Thyroid gland (tissue), 4 donors: Measurements from ENCODE around the gene MUC22. TPM values are rescaled to one million over a fixed set of nuclear protein-coding genes. Genes with fewer than 3 reads are reported as not detected.

Source experiments
- DNase-seq, 2 donors: peaks; one replicate each; pipeline ENCODE4 v3.0.0-alpha.2; 2019
- H3K27ac ChIP-seq, 3 donors: fragments of 200-600 bp; sonication (generic); 1 replicate in 2 of 3; 2 replicates in 1 of 3; pipeline ENCODE4 v1.5.1; 2016 to 2019; ENCODE audit warnings: mild to moderate bottlenecking in 1 of 3, moderate library complexity in 1 of 3
- H3K27me3 ChIP-seq: fragments of 200-600 bp; sonication (generic); one replicate; pipeline ENCODE4 v1.5.1; 2019
- H3K36me3 ChIP-seq, 2 donors: fragments of 200-600 bp; sonication (generic); one replicate each; pipeline ENCODE4 v1.5.1; 2016 to 2019
- H3K4me1 ChIP-seq, 2 donors: fragments of 200-600 bp; sonication (generic); one replicate each; pipeline ENCODE4 v1.5.1; 2017 to 2019
- H3K4me3 ChIP-seq, 3 donors: fragments of 200-600 bp; sonication (generic); replicated peaks in 1 of 3; 1 replicate in 2 of 3; 2 replicates in 1 of 3; pipeline ENCODE4 v1.5.1; 2016; ENCODE audit warnings: mild to moderate bottlenecking in 1 of 3
- H3K9me3 ChIP-seq: fragments of 200-600 bp; sonication (generic); one replicate; pipeline ENCODE4 v1.5.1; 2017
- CTCF ChIP-seq, 6 experiments: fragments of 200-600 bp in 3 of 6; fragments of 450-650 bp in 3 of 6; sonication (generic) in 3 of 6; IDR thresholded peaks; one replicate each; pipeline ENCODE4 v1.5.1; 2016 to 2019; ENCODE audit warnings: antibody characterized with exemption in 6 of 6, mild to moderate bottlenecking in 2 of 6, inconsistent platforms in 1 of 6, moderate library complexity in 1 of 6
- POLR2A ChIP-seq, 2 donors: fragments of 450-650 bp; IDR thresholded peaks; one replicate each; pipeline ENCODE4 v1.6.1; 2017; ENCODE audit warnings: antibody characterized with exemption in 2 of 2, mild to moderate bottlenecking in 2 of 2, moderate library complexity in 1 of 2
- WGBS, 2 donors: methylation state at CpG; one replicate each; pipeline ENCODE4 v1.1.5; 2017; 5-methylcytosine and 5-hydroxymethylcytosine counted together
- intact Hi-C: fragments of 100-400 bp; cut with DNase I; formaldehyde crosslinking; loops from one replicate; pipeline ENCODE4 v1.15.1; 2023
- total RNA-seq, 4 donors: library from RNA; depleted of rRNA; stranded (reverse); fragments of >200 nt; gene quantifications; one replicate each; pipeline ENCODE4 v1.2.3, GENCODE V29; 2016

MUC22 gene
- total RNA-seq, 4 donors from 2014 or later = not detected

GRCh38 chr6:31025595-31025994, 15.3 kb downstream of the MUC22 start:
- no peaks in the 10 kb centered on the region for H3K27me3 ChIP-seq
- no peaks in the 10 kb centered on the region for H3K36me3 ChIP-seq
- no peak overlapping the region for H3K27ac ChIP-seq
- intact Hi-C loops = no loop called here
- 90% methylated on average over 4 of the region's 4 CpGs for WGBS, 2 donors
- DNase-seq = no peak
- H3K4me1 ChIP-seq = no peaks in the 10 kb centered on the region
- no peak overlapping the region for H3K4me3 ChIP-seq
- TF ChIP-seq CTCF (IDR thresholded peaks at IDR 0.05) (no peak), POLR2A (IDR thresholded peaks at IDR 0.05) (no peak)
- H3K9me3 ChIP-seq = no peaks in the 10 kb centered on the region

GRCh38 chr6:31031095-31031494, 20.8 kb downstream of the MUC22 start:
- Histone ChIP-seq H3K9me3 (no peaks in the 10 kb centered on the region), H3K4me3 (no peak overlapping the region), H3K4me1 (no peaks in the 10 kb centered on the region), H3K27me3 (no peaks in the 10 kb centered on the region), H3K27ac (no peak overlapping the region), H3K36me3 (no peaks in the 10 kb centered on the region)
- intact Hi-C loops = no loop called here
- TF ChIP-seq POLR2A (IDR thresholded peaks at IDR 0.05) (no peak), CTCF (IDR thresholded peaks at IDR 0.05) (no peak)
- DNase-seq = no peak
- 89 to 90% methylated on average over 6 of the region's 6 CpGs for WGBS, 2 donors

- no peaks in the 10 kb centered on the region for H3K27me3 ChIP-seq
- 94 to 95% methylated on average over 4 of the region's 4 CpGs for WGBS, 2 donors
- H3K36me3 ChIP-seq = no peaks in the 10 kb centered on the region
- no peaks in the 10 kb centered on the region for H3K9me3 ChIP-seq
- intact Hi-C loops = no loop called here
- no peak for DNase-seq
- H3K4me1 ChIP-seq = peaks cover 9 to 11% of the 10 kb centered on the region in 2 donors
- H3K4me3 ChIP-seq = no peak overlapping the region
- no peak for TF ChIP-seq POLR2A (IDR thresholded peaks at IDR 0.05)
- TF ChIP-seq CTCF (IDR thresholded peaks at IDR 0.05) = no peak
- no peak overlapping the region for H3K27ac ChIP-seq
Observed at GRCh38 chr6:31033075-31033474, 22.8 kb downstream of the MUC22 start.

GRCh38 chr6:31035862-31036497, 25.7 kb downstream of the MUC22 start:
- intact Hi-C loops = no loop called here
- Histone ChIP-seq H3K27me3 (no peaks in the 10 kb centered on the region), H3K27ac (no peak overlapping the region), H3K36me3 (no peaks in the 10 kb centered on the region), H3K4me1 (peaks cover 16 to 19% of the 10 kb centered on the region in 2 donors), H3K4me3 (no peak overlapping the region), H3K9me3 (no peaks in the 10 kb centered on the region)
- WGBS, 2 donors = 80 to 84% methylated on average over 4 of the region's 4 CpGs
- DNase-seq = no peak
- TF ChIP-seq POLR2A (IDR thresholded peaks at IDR 0.05) (no peak), CTCF (IDR thresholded peaks at IDR 0.05) (no peak)

- peak in 1 of 2 donors; percentile 15 for DNase-seq
- WGBS, 2 donors = 82 to 94% methylated on average over 6 to 7 of the region's 7 CpGs
- Histone ChIP-seq H3K36me3 (no peaks in the 10 kb centered on the region), H3K27ac (peak overlapping the region; percentile 44 to 49 (median 47)), H3K27me3 (no peaks in the 10 kb centered on the region), H3K4me3 (no peak overlapping the region), H3K4me1 (peaks cover 17 to 19% of the 10 kb centered on the region in 2 donors), H3K9me3 (no peaks in the 10 kb centered on the region)
- intact Hi-C loops = no loop called here
- TF ChIP-seq POLR2A (IDR thresholded peaks at IDR 0.05) (no peak), CTCF (IDR thresholded peaks at IDR 0.05) (no peak)
Observed at GRCh38 chr6:31037169-31037568, 26.9 kb downstream of the MUC22 start.
